Ovary (tissue), 3 donors: Measurements from ENCODE around the gene LDB3.

ENCODE experiments used
- CTCF ChIP-seq, 3 donors: fragments of 450-650 bp in 2 of 3; fragments of 200-600 bp in 1 of 3; IDR thresholded peaks; one replicate each; pipeline versions ENCODE4 v1.5.1 to v1.8.0; 2016 to 2022; ENCODE audit warnings: antibody characterized with exemption in 3 of 3, mild to moderate bottlenecking in 1 of 3
- POLR2A ChIP-seq: fragments of 450-650 bp; IDR thresholded peaks from one replicate; pipeline ENCODE4 v1.6.1; 2017; ENCODE audit warnings: antibody characterized with exemption, mild to moderate bottlenecking, moderate library complexity
- donor health status: DM: no; HTN: no; CAD: no.

GRCh38 chr10:86744067-86744725 lies 75.9 kb downstream of the LDB3 start:
- TF ChIP-seq CTCF (IDR thresholded peaks at IDR 0.05), result no peak
- TF ChIP-seq POLR2A, result no peak
